ENCODE measurements around the gene TRIM9. TPM values are rescaled to one million over a fixed set of nuclear protein-coding genes. Genes with fewer than 3 reads are reported as not detected.

Gene TRIM9
- total and polyA plus RNA-seq, 2 experiments from 2014 or later = 4.4 to 6.2 TPM

- Histone ChIP-seq H3K9me2 (ENCODE audit: insufficient read depth) (no peaks in the 10 kb centered on the region), H3K27ac (ENCODE audit: low read depth) (no peak overlapping the region), H4K20me1 (replicated peaks; ENCODE audit: insufficient read depth) (no peaks in the 10 kb centered on the region), H3K4me2 (no peak overlapping the region), H3F3A (replicated peaks; ENCODE audit: low read depth) (no peaks in the 10 kb centered on the region), H2AFZ (no peak overlapping the region), H3K4me1 (ENCODE audit: insufficient read depth) (no peaks in the 10 kb centered on the region), H3K4me3 (no peak overlapping the region), H3K27me3 (ENCODE audit: insufficient read depth) (no peaks in the 10 kb centered on the region), H3K36me3 (ENCODE audit: insufficient read depth) (no peaks in the 10 kb centered on the region), H3K79me2 (replicated peaks; ENCODE audit: insufficient read depth) (no peaks in the 10 kb centered on the region)
- ATAC-seq (no peak), DNase-seq (ENCODE audit: low spot score) (no peak)
- Mint-ChIP-seq H3K4me1 (peaks cover 3% of the 10 kb centered on the region; the same call in 2 of the 3 replicates), H3K36me3 (ENCODE audit: low read depth) (no peaks in the 10 kb centered on the region), H3K4me3 (no peak overlapping the region), H3K27me3 (ENCODE audit: insufficient read depth, low read depth, poor library complexity) (peaks cover 5% of the 10 kb centered on the region), H3K27ac (no peak overlapping the region), H3K9me3 (no peaks in the 10 kb centered on the region)
- no peak for TF ChIP-seq POLR2AphosphoS5 (IDR thresholded peaks at IDR 0.05; ENCODE audit: low read depth)
- no peak for TF ChIP-seq EZH2 (IDR thresholded peaks at IDR 0.05; ENCODE audit: low read depth, unreplicated experiment)
- no peak for TF ChIP-seq CTCF (conservative IDR thresholded peaks at IDR 0.05; ENCODE audit: low read depth in 2 of 2)
- no peak for TF ChIP-seq CREB1 (CRISPR knock-in tag; IDR thresholded peaks at IDR 0.05; ENCODE audit: low read depth)
- TF ChIP-seq ETS1 (IDR thresholded peaks at IDR 0.05) = no peak
- no peak for TF ChIP-seq ZNF462 (CRISPR knock-in tag; IDR thresholded peaks at IDR 0.05)
- no peak for TF ChIP-seq NANOG (IDR thresholded peaks at IDR 0.05; ENCODE audit: borderline replicate concordance)
- no peak for TF ChIP-seq JUNB (IDR thresholded peaks at IDR 0.05; ENCODE audit: unreplicated experiment)
- TF ChIP-seq STAT1 (IDR thresholded peaks at IDR 0.05; ENCODE audit: unreplicated experiment) = no peak
- no peak for TF ChIP-seq ZNF114 (CRISPR knock-in tag; IDR thresholded peaks at IDR 0.05)
- TF ChIP-seq ZNF331 (CRISPR knock-in tag; IDR thresholded peaks at IDR 0.05; ENCODE audit: low read depth) = no peak
- no peak for TF ChIP-seq REST (IDR thresholded peaks at IDR 0.05; ENCODE audit: unreplicated experiment)
- TF ChIP-seq EZH2phosphoT487 (IDR thresholded peaks at IDR 0.05; ENCODE audit: unreplicated experiment) = no peak
Observed at GRCh38 chr14:51081712-51082111, 13.2 kb downstream of the TRIM9 start.
